ENCODE measurements around the gene CITED4.

CITED4 gene

GRCh38 chr1:40822890-40823289 lies 39.3 kb downstream of the CITED4 start:
- H2BK120ac ChIP-seq (ENCODE audit: insufficient read depth, low read length, poor library complexity), result no peak overlapping the region
- no peak overlapping the region for H3K4ac ChIP-seq (ENCODE audit: low read depth, low read length)
- H3K9me3 ChIP-seq (ENCODE audit: insufficient read depth, low read depth, low read length), result peaks cover 8% of the 10 kb centered on the region
- H3K9ac ChIP-seq (ENCODE audit: low read length), result no peak overlapping the region
- H4K12ac ChIP-seq (ENCODE audit: low read depth, low read length), result no peak overlapping the region
- no peak overlapping the region for H3K18ac ChIP-seq (ENCODE audit: low read length)
- no peak overlapping the region for H2BK12ac ChIP-seq (ENCODE audit: low read length)
- H4K8ac ChIP-seq (ENCODE audit: low read depth, low read length), result no peak overlapping the region
- H3K23ac ChIP-seq (ENCODE audit: low read length), result no peak overlapping the region
- H3K4me1 ChIP-seq (ENCODE audit: control insufficient read depth in 1 of 2, insufficient read depth in 2 of 2, low read length in 2 of 2), result peaks cover 19 to 22% of the 10 kb centered on the region in 2 experiments
- no peak overlapping the region for H4K91ac ChIP-seq (ENCODE audit: low read depth, low read length)
- H3K4me2 ChIP-seq (ENCODE audit: low read length), result no peak overlapping the region
- peaks cover 6% of the 10 kb centered on the region for H3K27me3 ChIP-seq (ENCODE audit: insufficient read depth, low read length)
- no peak overlapping the region for H2AFZ ChIP-seq (ENCODE audit: insufficient read depth, low read length, poor library complexity)
- WGBS (ENCODE audit: extremely low coverage, insufficient coverage, insufficient read length), result no CpG with 5 or more reads among the region's 12 CpGs
- H3K14ac ChIP-seq (ENCODE audit: low read length), result no peak overlapping the region
- no peak overlapping the region for H2BK5ac ChIP-seq (ENCODE audit: low read depth, low read length, poor library complexity)
- H3K27ac ChIP-seq (ENCODE audit: low read depth, low read length), result no peak overlapping the region
- H3K79me1 ChIP-seq (ENCODE audit: low read length), result no peaks in the 10 kb centered on the region
- H3K36me3 ChIP-seq (ENCODE audit: control insufficient read depth in 1 of 2, insufficient read depth in 2 of 2, low read length in 2 of 2), result no peaks in the 10 kb centered on the region
- H3K79me2 ChIP-seq (ENCODE audit: control insufficient read depth, insufficient read depth, low read length, poor library complexity), result no peaks in the 10 kb centered on the region
- DNase-seq, result no peak
- H2AK5ac ChIP-seq (ENCODE audit: low read length), result no peak overlapping the region
- no peak overlapping the region for H3K4me3 ChIP-seq (ENCODE audit: low read depth, low read length)

- Histone ChIP-seq H4K91ac (ENCODE audit: low read depth, low read length) (no peak overlapping the region), H3K23ac (ENCODE audit: low read length) (no peak overlapping the region), H2AK5ac (ENCODE audit: low read length) (no peak overlapping the region), H3K18ac (ENCODE audit: low read length) (no peak overlapping the region), H2BK120ac (ENCODE audit: insufficient read depth, low read length, poor library complexity) (no peak overlapping the region), H3K4me1 (ENCODE audit: control insufficient read depth in 1 of 2, insufficient read depth in 2 of 2, low read length in 2 of 2) (peaks cover 19 to 22% of the 10 kb centered on the region in 2 experiments), H2BK12ac (ENCODE audit: low read length) (no peak overlapping the region), H3K9ac (ENCODE audit: low read length) (no peak overlapping the region), H3K36me3 (ENCODE audit: control insufficient read depth in 1 of 2, insufficient read depth in 2 of 2, low read length in 2 of 2) (no peaks in the 10 kb centered on the region), H3K27me3 (ENCODE audit: insufficient read depth, low read length) (peaks cover 14% of the 10 kb centered on the region), H3K4me3 (ENCODE audit: low read depth, low read length) (no peak overlapping the region), H3K4me2 (ENCODE audit: low read length) (no peak overlapping the region), H4K12ac (ENCODE audit: low read depth, low read length) (no peak overlapping the region), H3K79me1 (ENCODE audit: low read length) (no peaks in the 10 kb centered on the region), H3K14ac (ENCODE audit: low read length) (no peak overlapping the region), H3K27ac (ENCODE audit: low read depth, low read length) (no peak overlapping the region), H3K4ac (ENCODE audit: low read depth, low read length) (no peak overlapping the region), H3K79me2 (ENCODE audit: control insufficient read depth, insufficient read depth, low read length, poor library complexity) (no peaks in the 10 kb centered on the region), H4K8ac (ENCODE audit: low read depth, low read length) (no peak overlapping the region), H2BK5ac (ENCODE audit: low read depth, low read length, poor library complexity) (no peak overlapping the region), H2AFZ (ENCODE audit: insufficient read depth, low read length, poor library complexity) (no peak overlapping the region), H3K9me3 (ENCODE audit: insufficient read depth, low read depth, low read length) (peaks cover 8% of the 10 kb centered on the region)
- no peak for DNase-seq
- WGBS (ENCODE audit: extremely low coverage, insufficient coverage, insufficient read length), result no CpG with 5 or more reads among the region's 6 CpGs
Measured at GRCh38 chr1:40820911-40821693, 41.1 kb downstream of the CITED4 start.

- no peak overlapping the region for H2BK5ac ChIP-seq (ENCODE audit: low read depth, low read length, poor library complexity)
- no peak overlapping the region for H4K12ac ChIP-seq (ENCODE audit: low read depth, low read length)
- no peak overlapping the region for H3K14ac ChIP-seq (ENCODE audit: low read length)
- H2AK5ac ChIP-seq (ENCODE audit: low read length), result no peak overlapping the region
- no peak overlapping the region for H4K91ac ChIP-seq (ENCODE audit: low read depth, low read length)
- H2BK12ac ChIP-seq (ENCODE audit: low read length), result no peak overlapping the region
- DNase-seq, result no peak
- no peak overlapping the region for H3K4ac ChIP-seq (ENCODE audit: low read depth, low read length)
- no peak overlapping the region for H3K23ac ChIP-seq (ENCODE audit: low read length)
- no peak overlapping the region for H3K9ac ChIP-seq (ENCODE audit: low read length)
- H2BK120ac ChIP-seq (ENCODE audit: insufficient read depth, low read length, poor library complexity), result no peak overlapping the region
- H3K4me2 ChIP-seq (ENCODE audit: low read length), result no peak overlapping the region
- no CpG with 5 or more reads among the region's 3 CpGs for WGBS (ENCODE audit: extremely low coverage, insufficient coverage, insufficient read length)
- H3K4me3 ChIP-seq (ENCODE audit: low read depth, low read length), result peak overlapping the region; percentile 10
- no peaks in the 10 kb centered on the region for H3K79me2 ChIP-seq (ENCODE audit: control insufficient read depth, insufficient read depth, low read length, poor library complexity)
- peaks cover 14% of the 10 kb centered on the region for H3K27me3 ChIP-seq (ENCODE audit: insufficient read depth, low read length)
- H3K18ac ChIP-seq (ENCODE audit: low read length), result no peak overlapping the region
- no peak overlapping the region for H4K8ac ChIP-seq (ENCODE audit: low read depth, low read length)
- H2AFZ ChIP-seq (ENCODE audit: insufficient read depth, low read length, poor library complexity), result no peak overlapping the region
- no peak overlapping the region for H3K27ac ChIP-seq (ENCODE audit: low read depth, low read length)
- peaks cover 8% of the 10 kb centered on the region for H3K9me3 ChIP-seq (ENCODE audit: insufficient read depth, low read depth, low read length)
- no peaks in the 10 kb centered on the region for H3K36me3 ChIP-seq (ENCODE audit: control insufficient read depth in 1 of 2, insufficient read depth in 2 of 2, low read length in 2 of 2)
- peaks cover 13 to 14% of the 10 kb centered on the region in 2 experiments for H3K4me1 ChIP-seq (ENCODE audit: control insufficient read depth in 1 of 2, insufficient read depth in 2 of 2, low read length in 2 of 2)
- no peaks in the 10 kb centered on the region for H3K79me1 ChIP-seq (ENCODE audit: low read length)
Measured at GRCh38 chr1:40820251-40820797, 41.8 kb downstream of the CITED4 start.

- H4K12ac ChIP-seq (ENCODE audit: low read depth, low read length), result no peak overlapping the region
- no peak overlapping the region for H3K23ac ChIP-seq (ENCODE audit: low read length)
- H3K79me1 ChIP-seq (ENCODE audit: low read length), result no peaks in the 10 kb centered on the region
- H3K27ac ChIP-seq (ENCODE audit: low read depth, low read length), result no peak overlapping the region
- H3K4me2 ChIP-seq (ENCODE audit: low read length), result no peak overlapping the region
- peaks cover 14% of the 10 kb centered on the region for H3K27me3 ChIP-seq (ENCODE audit: insufficient read depth, low read length)
- H3K79me2 ChIP-seq (ENCODE audit: control insufficient read depth, insufficient read depth, low read length, poor library complexity), result no peaks in the 10 kb centered on the region
- DNase-seq, result no peak
- H2AFZ ChIP-seq (ENCODE audit: insufficient read depth, low read length, poor library complexity), result no peak overlapping the region
- H3K9me3 ChIP-seq (ENCODE audit: insufficient read depth, low read depth, low read length), result peaks cover 8% of the 10 kb centered on the region
- H2AK5ac ChIP-seq (ENCODE audit: low read length), result no peak overlapping the region
- no peak overlapping the region for H2BK12ac ChIP-seq (ENCODE audit: low read length)
- WGBS (ENCODE audit: extremely low coverage, insufficient coverage, insufficient read length), result no CpG with 5 or more reads among the region's 26 CpGs
- no peak overlapping the region for H3K14ac ChIP-seq (ENCODE audit: low read length)
- no peak overlapping the region for H3K4ac ChIP-seq (ENCODE audit: low read depth, low read length)
- H3K4me3 ChIP-seq (ENCODE audit: low read depth, low read length), result no peak overlapping the region
- H3K36me3 ChIP-seq (ENCODE audit: control insufficient read depth in 1 of 2, insufficient read depth in 2 of 2, low read length in 2 of 2), result no peaks in the 10 kb centered on the region
- no peak overlapping the region for H3K9ac ChIP-seq (ENCODE audit: low read length)
- peaks cover 4% of the 10 kb centered on the region in 2 experiments for H3K4me1 ChIP-seq (ENCODE audit: control insufficient read depth in 1 of 2, insufficient read depth in 2 of 2, low read length in 2 of 2)
- no peak overlapping the region for H4K91ac ChIP-seq (ENCODE audit: low read depth, low read length)
- no peak overlapping the region for H2BK120ac ChIP-seq (ENCODE audit: insufficient read depth, low read length, poor library complexity)
- no peak overlapping the region for H4K8ac ChIP-seq (ENCODE audit: low read depth, low read length)
- H3K18ac ChIP-seq (ENCODE audit: low read length), result no peak overlapping the region
- no peak overlapping the region for H2BK5ac ChIP-seq (ENCODE audit: low read depth, low read length, poor library complexity)
Measured at GRCh38 chr1:40819101-40819500, 43.1 kb downstream of the CITED4 start.
